ENCODE data around the gene CISD3.

CISD3 gene

DNA sequence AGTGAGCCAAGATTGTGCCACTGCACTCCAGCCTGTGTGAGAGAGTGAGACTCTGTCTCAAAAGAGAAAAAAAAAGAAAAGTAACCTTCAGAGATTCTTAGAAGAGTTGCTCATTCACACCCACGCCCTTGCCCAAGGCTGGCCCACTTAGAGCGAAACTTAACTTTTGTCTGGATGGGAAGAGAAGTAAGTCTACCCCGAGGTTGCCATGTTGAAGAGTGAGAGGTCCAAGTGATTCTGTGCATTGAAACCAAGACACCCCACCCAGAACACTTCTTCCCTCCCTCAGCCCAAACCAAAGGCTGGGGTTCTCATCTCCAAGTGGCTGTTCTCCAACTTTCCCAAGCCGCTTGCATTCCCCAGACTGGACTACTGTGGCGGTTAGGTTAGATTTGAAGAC is 2.4 kb upstream of the CISD3 start:
- in situ Hi-C loops (cut with HindIII; ENCODE audit: low sequenced_read_pairs): no loop called here

DNA sequence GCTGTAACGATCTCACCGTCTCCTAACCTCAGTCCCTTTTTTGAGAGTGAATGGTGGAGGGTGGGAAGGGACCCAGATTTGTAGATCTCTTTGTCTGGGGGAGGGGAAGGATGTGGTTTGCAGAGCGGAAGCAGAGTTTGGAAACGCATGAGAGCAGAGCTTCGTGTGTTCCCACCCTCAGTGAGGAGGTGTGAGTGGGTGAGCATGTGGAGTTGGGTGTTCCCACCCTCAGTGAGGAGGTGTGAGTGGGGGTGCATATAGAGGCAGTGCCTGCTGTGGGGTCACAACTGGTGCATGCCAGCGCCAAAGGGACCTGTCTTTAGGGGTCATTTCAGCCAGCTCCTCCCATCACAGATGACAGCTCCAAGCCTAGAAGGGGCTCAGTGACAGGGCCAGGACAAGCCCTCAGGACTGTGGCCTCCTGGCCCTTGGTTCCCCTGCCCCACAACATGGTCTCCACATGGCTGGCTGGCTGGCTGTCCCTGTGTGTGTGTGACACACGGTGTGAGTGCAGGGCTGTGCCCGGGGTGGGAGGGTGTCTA is 1.8 kb upstream of the CISD3 start:
- in situ Hi-C loops (cut with HindIII; ENCODE audit: low sequenced_read_pairs): no loop called here

DNA sequence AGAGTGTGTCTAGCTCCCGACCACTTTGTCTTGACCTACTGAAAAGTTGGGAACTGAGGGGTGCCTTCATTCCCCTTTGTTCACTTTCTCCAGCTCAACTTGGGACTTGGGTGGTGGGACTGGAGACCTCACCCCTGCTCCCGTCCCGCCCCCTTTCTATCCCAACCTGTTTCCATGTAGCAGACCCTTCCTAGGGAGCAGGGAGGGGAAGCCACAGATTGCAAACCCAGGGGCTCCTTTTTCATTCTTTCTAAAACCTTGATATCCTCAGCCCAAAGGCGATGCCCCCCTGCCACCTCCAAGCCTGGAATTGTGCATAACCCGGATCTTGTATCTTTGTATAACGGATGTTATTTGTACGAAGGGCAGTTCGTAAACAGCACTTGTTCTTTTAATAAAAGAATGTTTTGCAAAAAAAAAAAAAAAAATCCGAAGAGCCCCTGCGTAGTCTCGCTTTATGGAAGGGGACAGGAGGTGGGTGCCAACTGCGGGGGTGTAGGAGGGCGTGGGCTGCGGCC is 714 bp upstream of the CISD3 start:
- in situ Hi-C loops (cut with HindIII; ENCODE audit: low sequenced_read_pairs): no loop called here

DNA sequence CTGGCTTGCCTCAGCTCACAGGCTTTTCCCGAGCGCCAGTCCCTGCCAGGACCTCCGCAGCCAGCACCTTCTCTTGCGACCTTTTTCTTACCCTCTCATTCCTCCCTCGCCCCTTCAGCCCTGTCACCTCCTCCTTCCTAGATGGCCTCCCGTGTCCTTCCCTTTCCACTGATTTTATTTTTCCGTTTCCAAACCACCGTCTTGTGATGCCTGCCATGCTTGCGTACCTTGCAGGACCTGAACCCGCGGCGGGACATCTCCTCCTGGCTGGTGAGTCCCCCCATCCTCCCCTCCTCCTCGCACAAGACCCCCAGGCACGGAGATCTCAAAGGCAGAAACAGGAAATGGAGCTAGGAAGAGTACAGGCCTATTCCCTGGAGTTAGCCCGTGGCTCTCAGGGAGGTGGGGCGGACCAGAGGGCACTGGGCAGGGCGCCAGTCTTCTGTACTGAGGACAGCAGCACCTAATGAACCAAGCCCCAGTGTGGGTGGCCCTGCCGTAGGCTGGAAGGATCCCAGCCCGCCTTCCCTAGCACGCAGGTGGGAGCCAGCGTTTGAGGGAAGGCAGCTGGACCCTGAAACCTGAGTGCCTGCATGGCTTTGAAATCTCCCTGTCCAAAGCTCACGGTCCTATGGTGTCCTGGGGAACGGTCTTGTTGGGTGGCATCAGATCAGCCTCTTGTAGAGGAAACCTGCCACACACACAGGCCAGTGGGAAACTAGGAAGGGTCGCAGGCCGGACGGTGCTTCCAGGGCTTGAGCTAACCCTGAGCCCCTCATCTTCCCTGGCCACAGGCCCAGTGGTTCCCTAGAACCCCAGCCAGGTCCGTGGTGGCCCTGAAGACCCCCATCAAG is 612 bp downstream of the CISD3 start:
- in situ Hi-C loops (cut with HindIII; ENCODE audit: low sequenced_read_pairs): no loop called here

DNA sequence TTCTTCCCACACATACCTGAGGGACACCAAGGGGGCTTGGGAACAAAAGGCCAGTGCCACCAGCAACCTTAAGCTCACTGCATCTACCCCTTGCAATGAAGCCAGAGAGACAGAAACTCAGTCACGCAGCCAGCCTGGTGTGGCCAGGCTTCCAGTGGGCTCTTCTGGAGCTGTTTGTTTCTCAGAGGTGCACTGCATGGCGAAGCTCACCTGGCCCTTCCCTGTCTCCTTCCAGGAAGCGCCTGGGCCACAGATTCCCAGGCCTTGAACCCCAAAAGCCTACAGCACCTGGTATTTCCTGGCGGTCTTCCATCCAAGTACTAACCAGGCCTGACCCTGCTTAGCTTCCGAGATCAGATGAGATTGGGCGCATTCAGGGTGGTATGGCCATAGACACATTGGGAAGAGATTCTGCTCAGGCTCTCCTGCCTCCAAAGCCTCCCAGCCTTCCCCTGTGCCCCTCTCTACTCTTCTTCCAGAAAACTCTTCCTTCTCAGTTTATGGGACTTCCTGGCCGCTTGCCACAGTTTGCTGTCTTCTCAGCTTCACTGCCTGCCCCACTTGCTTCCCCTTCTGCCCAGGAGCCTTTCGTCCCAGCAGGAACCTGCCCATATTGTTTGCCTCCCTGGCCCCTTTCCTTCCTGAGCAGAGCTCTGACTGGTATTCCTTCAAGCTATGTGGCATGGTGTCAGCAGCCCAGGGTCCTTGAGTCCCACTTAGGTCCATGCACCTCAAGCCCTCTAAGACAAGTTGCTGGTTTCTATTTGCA is 1.6 kb downstream of the CISD3 start:
- in situ Hi-C loops (cut with HindIII; ENCODE audit: low sequenced_read_pairs): no loop called here

DNA sequence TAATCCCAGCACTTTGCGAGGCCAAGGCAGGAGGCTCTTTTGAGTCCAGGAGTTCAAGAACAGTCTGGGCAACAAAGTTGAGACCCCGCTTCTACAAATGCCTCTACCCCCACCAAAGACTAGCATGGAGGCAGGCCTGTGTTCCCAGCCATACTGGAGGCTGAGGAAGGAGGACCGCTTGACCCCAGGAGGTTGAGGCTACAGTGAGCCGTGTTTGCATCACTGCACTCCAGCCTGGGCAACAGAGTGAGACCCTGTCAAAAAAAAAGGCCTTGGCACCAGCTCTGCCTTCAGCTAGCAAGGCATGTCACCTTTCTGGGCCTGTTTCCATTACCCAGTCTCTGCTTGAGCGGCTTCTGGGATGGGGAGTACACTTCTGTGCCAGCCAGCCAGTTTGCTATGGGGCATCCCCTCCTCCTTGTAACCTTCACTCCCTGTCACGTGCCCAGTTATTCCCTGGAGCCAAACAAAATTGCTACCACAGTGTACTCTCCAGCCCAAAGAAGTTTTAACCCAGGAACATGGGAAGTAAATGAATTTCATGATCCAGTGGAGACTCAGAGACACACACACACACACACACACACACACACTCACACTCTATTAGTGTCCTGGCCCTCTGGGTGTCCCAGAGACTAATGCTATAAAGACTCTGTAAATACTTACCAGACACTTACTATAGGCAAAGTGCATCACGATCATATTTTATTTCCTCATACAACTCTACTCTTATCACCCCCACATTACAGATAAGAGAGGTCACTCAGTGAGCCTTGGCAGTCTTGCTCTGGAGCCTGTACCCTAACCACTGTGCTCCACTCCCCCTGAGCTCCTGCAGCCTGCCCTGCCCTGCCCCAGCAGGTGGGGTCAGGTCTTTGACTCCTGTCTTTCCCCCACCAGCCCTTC is 2.5 kb downstream of the CISD3 start:
- in situ Hi-C loops (cut with HindIII; ENCODE audit: low sequenced_read_pairs): no loop called here

DNA sequence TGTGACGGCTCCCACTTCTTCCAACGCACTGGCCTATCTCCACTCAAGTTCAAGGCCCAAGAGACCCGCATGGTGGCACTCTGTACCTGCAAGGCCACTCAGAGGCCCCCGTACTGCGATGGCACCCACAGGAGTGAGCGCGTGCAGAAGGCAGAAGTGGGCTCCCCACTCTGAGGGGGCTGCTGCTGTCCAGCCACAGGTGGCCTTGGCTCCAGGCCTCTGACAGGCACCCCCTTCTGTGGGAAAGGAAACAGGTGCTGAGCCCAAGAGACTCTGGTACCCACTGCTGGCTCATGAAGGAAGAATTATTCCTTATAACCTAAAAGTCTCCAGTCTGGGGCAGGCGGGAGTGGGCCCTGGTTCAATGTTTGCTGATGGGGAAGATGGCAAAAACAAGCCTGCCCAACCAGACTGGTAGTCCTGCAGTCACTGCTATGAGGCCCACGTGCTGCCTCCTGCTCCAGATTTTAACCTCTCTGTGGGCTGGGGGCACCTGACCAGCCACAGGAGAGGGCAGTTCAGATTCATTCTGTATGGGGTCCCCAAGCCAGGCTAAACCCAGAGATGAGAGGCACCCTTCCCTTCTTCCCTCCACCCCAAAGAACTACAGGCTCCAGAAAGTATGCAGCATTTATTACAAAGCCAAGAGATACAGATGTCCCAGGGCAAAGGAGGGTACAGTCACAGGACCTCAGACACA is 3.3 kb downstream of the CISD3 start:
- in situ Hi-C loops (cut with HindIII; ENCODE audit: low sequenced_read_pairs): no loop called here

DNA sequence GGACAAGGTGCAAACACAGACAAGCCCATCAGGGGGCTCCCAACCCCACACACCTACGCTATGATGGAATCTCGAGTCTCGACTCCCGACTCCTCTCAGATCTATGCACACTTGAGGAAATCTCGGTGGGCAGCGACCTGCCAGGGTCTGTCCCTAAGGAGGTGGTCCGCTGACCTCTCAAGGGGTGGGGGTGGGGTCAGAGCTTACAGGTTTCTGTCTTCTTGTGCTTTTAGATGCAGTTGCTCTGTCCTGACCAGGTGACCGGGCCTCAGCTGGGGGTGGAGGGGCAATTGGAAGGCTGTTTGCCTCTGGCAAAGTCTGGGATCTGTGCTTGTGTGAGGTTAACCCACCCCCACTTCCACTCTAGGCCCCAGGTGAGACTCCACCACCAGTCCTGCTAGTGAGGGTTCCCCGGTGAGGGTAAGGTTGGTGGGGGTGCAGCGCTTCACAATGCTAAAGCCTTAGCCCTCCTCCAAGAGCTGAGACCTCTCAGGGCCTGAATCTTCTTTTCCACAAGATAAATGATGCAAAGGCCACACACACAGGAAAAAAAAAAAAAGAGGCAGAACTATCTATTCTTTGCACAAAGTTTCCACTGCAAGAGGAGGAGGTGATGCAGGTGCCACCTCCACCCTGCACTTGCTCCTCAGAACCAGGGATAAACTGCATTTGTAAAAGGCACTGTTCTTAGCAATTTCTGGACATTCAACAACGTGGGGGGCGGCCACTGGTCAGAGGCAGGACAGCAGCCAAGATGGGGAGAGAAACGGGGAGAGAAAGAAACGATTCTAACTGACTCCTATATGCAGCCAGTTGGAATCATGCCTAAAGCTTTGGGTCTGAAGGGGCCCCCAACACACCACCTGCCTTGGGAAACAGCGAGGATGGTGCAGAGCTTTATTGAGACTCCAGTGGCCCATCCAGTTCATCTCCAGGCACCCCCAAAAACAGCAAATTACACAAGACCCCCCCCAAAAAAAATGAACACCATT is 4.1 kb downstream of the CISD3 start:
- in situ Hi-C loops (cut with HindIII; ENCODE audit: low sequenced_read_pairs): no loop called here

DNA sequence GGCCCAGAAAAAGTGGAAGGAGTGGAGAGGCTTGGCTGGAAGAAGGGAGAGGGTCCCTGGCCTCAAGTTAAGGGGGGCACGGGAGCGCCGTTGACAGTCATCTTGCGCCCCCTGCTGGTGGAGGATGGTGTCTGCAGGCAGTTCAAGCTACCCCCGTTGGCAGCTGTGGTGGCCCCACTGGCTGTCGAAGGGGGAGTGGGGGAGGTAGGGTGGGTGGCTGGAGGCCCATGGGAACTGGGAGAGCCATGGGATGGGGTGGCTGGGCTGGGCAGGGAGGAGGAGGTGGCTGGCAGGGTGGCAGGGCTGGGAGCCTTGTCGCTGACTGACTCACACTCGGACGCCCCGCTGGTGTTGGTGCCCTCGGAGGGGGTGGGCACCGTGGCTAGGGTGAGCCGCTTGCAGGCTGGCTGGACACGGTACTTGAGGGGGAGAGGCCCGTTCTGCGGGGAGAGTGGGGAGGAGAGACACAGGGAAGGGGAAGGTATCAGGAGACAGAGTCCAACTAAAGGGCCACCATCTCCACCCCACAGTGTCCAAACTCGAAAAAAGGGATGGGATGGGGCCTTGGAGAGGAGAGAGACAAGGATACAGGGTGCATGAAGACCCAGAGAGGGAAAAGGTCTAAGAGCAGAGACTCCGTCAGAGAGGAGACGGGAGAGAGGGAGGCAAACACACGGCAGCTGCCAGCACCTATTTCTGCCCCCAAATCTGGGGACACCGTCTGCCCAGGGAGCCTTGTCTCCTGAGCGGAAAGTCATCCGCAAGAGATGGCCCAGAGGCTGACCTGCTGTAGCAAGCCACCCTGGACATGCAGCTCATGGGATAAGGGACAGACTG is 5.2 kb downstream of the CISD3 start:
- in situ Hi-C loops (cut with HindIII; ENCODE audit: low sequenced_read_pairs): no loop called here

DNA sequence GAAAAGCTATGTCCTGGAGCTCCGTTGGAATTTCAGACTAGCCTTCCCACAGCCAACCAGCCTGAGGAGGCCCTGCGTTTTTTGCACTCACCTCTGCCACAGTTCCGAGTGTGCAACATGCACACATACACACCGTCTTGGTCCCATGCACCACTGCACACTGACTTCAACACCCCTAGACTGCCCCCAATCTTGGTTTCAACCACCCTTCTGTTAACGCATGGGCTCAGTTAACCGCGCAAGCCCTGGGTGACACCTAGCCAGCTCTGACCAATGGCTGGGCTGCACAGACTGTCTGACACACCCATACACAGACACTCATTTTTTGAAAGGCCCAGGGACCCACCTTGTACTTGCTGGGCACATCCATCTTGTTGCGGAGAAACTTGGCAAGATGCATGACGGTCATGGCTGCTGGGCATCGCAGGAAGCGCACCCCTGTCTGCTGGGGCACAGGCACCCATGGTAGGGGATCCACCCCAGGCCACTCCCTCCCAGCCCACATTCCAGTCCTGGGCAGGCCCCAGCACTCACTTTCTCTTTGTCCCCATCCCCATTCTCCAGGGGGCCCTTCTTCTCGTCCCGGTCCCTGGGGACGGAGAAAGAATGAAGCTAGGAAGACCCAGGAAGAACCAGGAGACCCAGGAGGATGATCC is 8.0 kb downstream of the CISD3 start:
- in situ Hi-C loops (cut with HindIII; ENCODE audit: low sequenced_read_pairs): no loop called here

DNA sequence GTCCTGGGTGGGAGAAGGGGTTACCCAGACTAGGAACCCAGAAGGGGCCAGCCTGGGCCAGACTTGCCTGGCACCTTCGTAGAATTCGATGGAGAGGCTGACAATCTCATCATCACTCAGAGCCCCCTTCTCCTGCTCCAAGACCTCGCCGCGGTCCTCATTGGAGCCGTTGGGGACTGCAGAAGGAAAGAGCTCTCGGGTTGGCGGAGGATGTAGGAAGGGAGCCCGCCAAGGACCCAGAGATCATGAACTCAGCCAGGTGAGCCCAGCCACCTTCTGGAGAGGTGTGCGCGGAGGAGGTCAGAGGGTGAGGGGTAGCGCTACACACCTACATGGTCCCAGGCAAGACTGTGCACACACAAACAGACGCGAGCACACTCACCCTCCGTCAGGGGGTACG is 8.5 kb downstream of the CISD3 start:
- in situ Hi-C loops (cut with HindIII; ENCODE audit: low sequenced_read_pairs): no loop called here

DNA sequence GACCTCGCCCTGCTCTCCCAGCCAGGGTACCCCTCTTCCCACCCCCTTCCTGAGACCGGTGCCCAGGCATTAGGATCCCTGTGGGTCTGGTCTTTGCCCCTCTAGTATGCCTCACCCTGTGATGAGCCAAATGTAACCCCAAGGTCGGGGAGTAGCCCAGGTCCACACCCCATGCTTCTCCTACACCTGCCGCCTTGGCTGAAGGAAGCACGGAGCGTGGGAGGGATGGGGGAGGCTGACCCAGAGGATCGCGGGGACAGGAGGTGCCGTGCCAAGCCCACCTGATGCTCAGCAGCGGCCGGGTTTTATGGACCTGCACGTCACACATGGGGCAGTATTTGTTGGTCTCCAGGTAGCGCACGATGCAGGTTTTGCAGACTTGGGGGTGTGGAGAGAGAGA is 9.2 kb downstream of the CISD3 start:
- in situ Hi-C loops (cut with HindIII; ENCODE audit: low sequenced_read_pairs): no loop called here

DNA sequence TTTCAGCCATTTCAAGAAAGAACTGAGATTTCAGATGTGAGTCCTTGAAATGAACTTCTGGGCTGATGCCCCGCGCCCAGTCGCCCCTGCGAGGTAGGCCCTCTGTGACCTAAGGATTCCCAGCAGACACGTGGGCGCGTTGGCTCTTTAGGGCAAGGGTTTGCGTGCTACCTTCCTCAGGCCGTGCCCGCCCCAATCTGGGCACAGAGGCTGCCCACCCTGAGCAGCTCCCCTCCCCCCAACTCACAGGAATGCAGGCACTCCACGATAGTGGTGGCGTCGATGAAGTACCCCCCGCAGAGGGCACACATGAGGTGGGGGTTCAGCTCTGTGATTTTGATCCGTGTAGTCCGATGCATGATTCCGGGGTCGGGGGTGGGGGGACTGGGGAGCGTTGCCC is 9.9 kb downstream of the CISD3 start:
- in situ Hi-C loops (cut with HindIII; ENCODE audit: low sequenced_read_pairs): no loop called here

DNA sequence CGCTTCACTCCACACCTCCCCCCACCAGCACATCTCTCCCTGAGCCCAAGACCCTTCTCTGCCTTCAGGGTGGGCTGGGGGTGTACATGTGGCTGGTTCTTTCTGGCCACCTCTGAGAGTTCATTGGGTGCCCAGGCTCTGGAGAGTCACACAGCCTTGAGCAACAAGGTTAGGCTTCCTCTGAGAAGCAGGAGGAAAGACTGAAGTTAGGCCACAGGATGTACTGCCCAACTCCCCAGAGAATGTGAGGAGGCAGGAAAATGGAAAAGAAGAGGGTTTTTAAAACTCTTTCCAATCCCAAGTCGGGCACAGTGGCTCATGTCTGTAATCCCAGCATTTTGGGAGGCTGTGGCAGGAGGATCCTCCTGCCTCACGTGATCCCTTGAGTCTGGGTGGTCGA is 10.7 kb downstream of the CISD3 start:
- in situ Hi-C loops (cut with HindIII; ENCODE audit: low sequenced_read_pairs): no loop called here

DNA sequence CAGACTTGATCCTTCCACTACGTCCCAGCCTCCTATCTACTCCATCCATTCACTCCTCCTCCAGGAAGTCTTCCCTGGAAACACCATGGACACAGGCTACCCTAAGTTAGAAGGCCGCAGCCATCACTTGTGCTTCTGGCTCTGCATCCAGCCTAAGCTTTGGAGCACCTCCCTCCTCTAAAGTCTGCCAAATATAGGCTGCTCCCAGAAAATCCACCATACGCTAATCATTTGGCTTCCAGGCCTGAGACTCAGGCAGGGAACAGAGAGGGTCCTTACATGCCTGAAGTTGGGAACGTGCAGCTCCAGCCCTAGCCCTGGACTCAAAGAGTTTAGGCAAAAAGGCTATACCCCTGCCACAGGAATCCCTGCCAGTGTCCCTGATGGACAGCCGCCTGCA is 11.3 kb downstream of the CISD3 start:
- in situ Hi-C loops (cut with HindIII; ENCODE audit: low sequenced_read_pairs): no loop called here

DNA sequence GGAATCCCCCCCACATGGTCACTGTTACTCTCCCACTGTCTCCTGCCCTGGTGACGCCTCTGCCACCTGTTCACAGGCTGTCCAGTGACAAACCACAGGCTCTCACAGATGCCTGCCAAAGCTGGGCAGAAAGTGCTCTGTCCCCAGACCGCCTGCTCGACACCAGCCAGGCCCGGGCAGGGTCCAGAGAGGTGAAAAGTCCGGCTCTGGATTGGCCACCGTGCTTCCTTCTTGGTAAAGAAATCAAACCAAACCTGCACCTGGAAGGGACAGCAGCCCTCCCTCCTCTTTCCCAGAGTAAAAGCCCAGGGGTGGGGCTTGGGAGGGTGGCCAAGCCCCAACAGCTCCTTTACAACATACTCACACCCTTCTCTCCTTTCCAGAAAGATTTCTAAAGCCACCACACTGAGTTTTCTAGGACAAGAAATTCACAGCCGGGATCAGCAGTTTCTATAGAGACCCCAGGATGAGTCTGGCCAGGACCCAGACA is 11.8 kb downstream of the CISD3 start:
- in situ Hi-C loops (cut with HindIII; ENCODE audit: low sequenced_read_pairs): no loop called here

Data from DLD1 (cell line).